OCI-LY1 (cell line): ENCODE data around the gene PRCP.

Experiments used
- EZH2 ChIP-seq: fragments of 200-600 bp; sonication (generic), shearing (Covaris generic); IDR thresholded peaks from 2 replicates; pipeline ENCODE4 v1.8.0; 2017; ENCODE audit warnings: borderline replicate concordance, mixed run types, mild to moderate bottlenecking, antibody characterized with exemption, low read length, moderate library complexity, mixed read lengths
- TF ChIP-seq, protein P1 (sequence below): fragments of 200-600 bp; sonication (generic), shearing (Covaris generic); IDR thresholded peaks from 2 replicates; pipeline ENCODE4 v1.5.1; 2017; ENCODE audit warnings: mild to moderate bottlenecking, antibody characterized with exemption, low read length, moderate library complexity, mixed read lengths

DNA sequence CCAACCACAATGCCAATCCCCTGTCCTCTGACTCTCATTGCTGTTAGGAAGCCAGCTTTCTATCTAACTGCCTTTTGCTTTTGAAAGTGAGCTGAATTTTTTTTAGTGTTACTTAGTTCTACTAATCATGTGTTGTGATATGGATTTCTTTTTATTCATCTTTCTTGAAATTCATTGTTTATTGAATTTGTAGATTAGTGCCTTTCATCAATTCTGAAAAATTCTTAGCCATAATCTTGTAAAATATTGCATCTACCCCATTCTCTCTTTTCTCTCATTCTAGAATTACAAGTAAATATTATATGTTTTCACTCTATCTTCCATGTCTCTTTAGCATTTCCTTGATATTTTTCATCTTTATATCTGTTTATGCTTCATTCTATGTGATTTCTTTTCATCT lies 49.1 kb upstream of the PRCP start:
- TF ChIP-seq, protein P1, sequence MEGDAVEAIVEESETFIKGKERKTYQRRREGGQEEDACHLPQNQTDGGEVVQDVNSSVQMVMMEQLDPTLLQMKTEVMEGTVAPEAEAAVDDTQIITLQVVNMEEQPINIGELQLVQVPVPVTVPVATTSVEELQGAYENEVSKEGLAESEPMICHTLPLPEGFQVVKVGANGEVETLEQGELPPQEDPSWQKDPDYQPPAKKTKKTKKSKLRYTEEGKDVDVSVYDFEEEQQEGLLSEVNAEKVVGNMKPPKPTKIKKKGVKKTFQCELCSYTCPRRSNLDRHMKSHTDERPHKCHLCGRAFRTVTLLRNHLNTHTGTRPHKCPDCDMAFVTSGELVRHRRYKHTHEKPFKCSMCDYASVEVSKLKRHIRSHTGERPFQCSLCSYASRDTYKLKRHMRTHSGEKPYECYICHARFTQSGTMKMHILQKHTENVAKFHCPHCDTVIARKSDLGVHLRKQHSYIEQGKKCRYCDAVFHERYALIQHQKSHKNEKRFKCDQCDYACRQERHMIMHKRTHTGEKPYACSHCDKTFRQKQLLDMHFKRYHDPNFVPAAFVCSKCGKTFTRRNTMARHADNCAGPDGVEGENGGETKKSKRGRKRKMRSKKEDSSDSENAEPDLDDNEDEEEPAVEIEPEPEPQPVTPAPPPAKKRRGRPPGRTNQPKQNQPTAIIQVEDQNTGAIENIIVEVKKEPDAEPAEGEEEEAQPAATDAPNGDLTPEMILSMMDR: no peak
- TF ChIP-seq EZH2: no peak
